ENCODE data around the gene EME1. TPM values are rescaled to one million over a fixed set of nuclear protein-coding genes. Genes with fewer than 3 reads are reported as not detected.

Gene EME1
- total RNA-seq, 2 donors from 2014 or later: 45.9 to 101 TPM

DNA sequence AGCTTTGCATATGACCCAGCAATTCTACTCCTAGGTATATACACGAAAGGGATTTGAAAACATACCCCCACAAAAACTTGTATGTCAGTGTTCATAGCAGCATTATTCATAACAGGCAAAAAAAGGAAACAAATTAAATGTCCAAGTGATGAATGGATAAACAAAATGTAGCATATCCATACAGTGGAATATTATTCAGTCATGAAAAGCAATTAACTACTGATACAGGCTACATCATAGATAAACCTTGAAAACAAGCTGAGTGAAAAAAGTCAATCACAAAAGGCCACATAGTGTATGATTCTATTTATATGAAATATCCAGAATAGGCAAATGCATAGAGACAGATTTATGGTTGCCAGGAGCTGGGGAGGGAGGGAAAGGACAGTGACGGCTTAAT lies 676 bp downstream of the EME1 start:
- DNase-seq (ENCODE audit: low spot score in 2 of 2) (no peak), ATAC-seq (no peak)
- Mint-ChIP-seq H3K36me3 (peaks cover 28 to 43% of the 10 kb centered on the region in 2 donors), H3K27ac (peak overlapping the region; percentile 98 to 99), H3K9me3 (no peaks in the 10 kb centered on the region)

DNA sequence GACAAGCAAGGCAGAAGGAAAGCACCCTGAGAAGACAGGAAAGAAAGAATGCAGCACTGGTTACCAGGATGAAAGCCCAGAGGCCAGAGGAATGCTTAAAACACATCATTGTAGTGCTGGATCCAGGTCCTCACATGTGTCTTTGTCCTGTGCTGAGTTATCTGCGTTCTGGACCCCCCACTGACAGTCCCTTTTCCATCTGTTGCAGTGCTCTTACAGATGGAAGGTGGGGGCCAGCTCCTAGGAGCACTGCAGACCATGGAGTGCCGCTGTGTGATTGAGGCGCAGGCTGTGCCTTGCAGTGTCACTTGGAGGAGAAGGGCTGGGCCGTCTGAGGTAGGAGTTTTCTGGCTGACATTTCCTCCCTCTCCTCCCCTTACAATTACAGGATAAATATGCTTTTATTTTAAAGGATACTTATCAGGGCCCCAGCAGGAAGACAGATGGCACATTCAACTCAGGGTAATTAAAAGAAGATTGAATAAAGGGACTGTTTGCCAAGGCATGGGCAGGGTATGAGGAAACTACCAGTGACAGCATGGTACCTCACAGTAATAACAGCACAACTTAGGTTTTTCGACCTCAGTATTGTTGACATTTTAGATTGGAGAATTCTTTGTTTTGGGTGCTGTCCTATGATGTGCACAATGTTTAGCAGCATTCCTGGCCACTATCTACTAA lies 3.0 kb downstream of the EME1 start:
- H3K36me3 Mint-ChIP-seq: peaks cover 39 to 43% of the 10 kb centered on the region in 2 donors
- no peak for DNase-seq (ENCODE audit: low spot score in 2 of 2)
- H3K9me3 Mint-ChIP-seq: no peaks in the 10 kb centered on the region
- no peak for ATAC-seq
- H3K27ac Mint-ChIP-seq: no peak overlapping the region

DNA sequence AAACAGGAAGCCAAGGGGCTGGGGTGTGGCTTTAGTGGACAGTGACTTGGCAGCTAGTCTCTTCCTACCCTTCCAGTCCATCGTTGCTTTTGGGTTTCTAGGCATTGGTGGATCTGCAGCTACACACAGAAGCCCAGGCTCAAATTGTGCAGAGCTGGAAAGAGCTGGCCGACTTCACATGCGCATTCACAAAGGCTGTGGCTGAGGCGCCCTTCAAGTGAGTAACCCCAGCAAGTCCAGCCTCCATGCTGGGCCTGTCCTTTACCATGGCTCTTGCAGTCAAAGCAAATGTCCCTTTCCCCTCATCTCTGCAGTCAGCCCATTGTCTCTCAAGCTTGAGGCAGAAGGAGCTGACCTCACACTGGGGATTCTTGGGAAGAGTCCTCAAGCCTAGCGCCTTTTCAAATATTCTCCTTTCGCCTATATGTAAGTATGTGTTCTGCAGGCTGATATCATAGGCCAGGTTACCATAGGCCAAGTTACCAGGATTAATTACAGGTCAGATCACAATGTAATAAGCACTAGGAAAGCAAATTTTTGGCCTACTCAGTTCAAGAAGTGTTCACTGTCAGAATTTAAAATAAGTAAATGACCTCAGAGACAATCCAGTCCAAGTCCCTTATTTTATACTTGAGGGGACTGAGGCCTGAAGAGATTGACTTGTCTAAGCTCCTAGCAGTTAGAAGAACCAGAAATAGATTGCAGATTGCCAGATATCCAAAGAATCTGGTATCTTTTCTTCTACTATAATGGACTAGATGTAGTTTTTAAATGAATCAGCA lies 6.5 kb downstream of the EME1 start:
- no peak overlapping the region for H3K27ac Mint-ChIP-seq
- peaks cover 20% of the 10 kb centered on the region in 2 donors for H3K36me3 Mint-ChIP-seq
- DNase-seq (ENCODE audit: low spot score in 2 of 2) (no peak), ATAC-seq (no peak)
- no peaks in the 10 kb centered on the region for H3K9me3 Mint-ChIP-seq

DNA sequence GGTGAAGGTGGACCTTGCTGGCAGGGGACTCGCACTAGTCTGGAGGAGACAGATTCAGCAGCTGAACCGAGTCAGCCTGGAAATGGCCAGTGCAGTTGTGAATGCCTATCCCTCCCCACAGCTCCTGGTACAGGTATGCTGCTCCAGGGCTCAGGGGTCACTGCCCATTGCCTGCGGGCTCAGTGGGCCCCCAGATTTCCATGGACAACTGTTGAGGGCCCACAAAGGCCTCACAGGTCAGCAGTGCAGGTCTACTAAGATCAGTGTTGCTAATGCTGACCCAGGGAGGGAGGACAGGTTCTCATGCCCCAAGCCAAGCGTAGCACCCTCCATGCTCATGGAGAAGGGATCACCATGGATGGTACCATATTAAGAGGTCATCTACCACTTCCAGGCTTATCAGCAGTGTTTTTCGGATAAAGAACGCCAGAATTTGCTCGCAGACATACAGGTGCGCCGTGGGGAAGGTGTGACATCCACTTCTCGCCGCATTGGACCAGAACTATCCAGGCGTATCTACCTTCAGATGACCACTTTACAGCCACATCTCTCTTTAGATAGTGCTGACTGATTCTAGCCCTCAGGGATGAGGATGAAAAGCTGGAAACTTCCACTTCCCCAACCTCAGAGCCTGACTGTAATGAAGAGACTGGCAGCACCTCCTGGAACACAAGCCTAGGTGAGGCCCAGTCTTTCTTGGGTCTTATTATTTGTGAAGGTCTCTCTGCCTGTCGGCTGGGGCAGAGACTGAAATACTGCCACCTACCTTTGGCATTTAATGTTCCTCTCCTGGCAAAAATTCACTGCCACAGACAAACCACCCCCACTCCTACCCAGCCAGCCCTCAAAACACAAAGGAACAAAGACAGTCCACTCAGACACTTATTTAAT lies 7.6 kb downstream of the EME1 start:
- H3K27ac Mint-ChIP-seq: peak overlapping the region; percentile 20 to 77
- peaks cover 17 to 20% of the 10 kb centered on the region in 2 donors for H3K36me3 Mint-ChIP-seq
- DNase-seq (ENCODE audit: low spot score in 2 of 2) (no peak), ATAC-seq (no peak)
- H3K9me3 Mint-ChIP-seq: no peaks in the 10 kb centered on the region

DNA sequence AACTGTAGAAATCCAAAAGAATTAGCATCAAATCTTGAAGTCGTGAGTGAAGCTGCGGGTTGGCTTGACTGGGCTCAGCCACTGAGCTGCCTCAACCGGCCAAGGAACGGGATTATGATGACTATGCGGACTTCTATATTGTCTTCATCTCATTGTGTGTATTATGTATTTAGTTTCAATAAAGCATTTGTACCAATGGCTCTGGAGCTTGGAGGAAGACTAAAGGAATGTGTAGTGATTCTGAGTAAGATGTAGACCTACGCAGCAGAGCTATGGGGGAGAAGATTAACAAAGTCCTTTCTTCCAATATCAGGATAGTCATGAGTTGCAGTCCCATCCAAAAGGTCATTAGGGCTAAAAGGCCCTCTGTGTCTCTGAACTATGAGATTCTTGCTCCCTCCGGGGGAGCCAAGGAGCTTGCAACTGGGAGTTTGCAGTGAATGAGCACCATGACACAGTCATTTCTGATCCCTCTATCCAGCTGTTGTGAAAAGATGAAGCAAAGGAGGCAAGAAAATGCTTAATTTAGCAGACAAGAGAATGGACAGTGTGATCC lies 8.3 kb downstream of the EME1 start:
- Mint-ChIP-seq H3K9me3 (no peaks in the 10 kb centered on the region), H3K36me3 (peaks cover 11 to 20% of the 10 kb centered on the region in 2 donors), H3K27ac (peak overlapping the region; percentile 20 to 77)
- ATAC-seq (no peak), DNase-seq (ENCODE audit: low spot score in 2 of 2) (no peak)

DNA sequence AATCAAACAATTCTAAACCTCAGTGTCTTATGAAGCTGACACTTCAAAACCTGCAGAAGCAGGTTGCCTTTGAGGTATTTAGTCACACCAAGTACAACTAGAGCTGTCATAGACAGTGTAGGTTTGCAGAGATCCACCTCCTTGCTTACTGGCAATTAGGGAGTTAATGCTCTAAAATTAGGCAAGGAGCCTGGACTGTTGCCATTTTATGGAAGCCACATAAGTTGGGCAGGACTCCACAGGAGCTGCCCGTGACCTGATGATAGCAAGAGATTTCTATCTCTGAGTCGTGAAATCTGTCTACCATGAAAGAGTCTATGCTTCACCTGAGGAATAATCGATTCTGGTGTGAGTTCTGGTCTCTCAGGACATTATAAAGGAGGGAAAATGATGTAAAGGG lies 8.9 kb downstream of the EME1 start:
- DNase-seq (ENCODE audit: low spot score in 2 of 2): no peak
- Mint-ChIP-seq H3K27ac (no peak overlapping the region), H3K9me3 (no peaks in the 10 kb centered on the region), H3K36me3 (peaks cover 9 to 20% of the 10 kb centered on the region in 2 donors)
- ATAC-seq: no peak

DNA sequence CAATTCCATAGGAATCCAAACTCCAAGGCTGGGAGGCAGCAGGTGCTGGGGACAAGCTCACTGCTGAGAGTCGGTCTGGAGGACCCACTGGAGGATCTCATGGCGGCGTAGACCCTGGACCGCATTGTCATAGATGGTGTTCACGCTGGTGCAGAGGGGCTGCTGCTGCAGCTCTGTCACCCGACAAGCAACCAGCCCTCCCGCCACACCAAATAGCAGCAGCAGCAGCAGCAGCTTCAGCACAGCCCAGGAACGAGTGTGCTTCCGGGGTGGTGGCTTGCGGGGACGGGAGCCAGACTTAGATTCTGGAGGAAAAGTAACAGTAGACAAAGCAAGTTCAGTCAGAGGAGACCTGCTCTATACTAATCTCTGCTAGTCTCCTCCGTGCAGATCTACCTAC lies 9.9 kb downstream of the EME1 start:
- H3K36me3 Mint-ChIP-seq: peaks cover 9 to 20% of the 10 kb centered on the region in 2 donors
- no peak for ATAC-seq
- no peak for DNase-seq (ENCODE audit: low spot score in 2 of 2)
- no peak overlapping the region for H3K27ac Mint-ChIP-seq
- H3K9me3 Mint-ChIP-seq: no peaks in the 10 kb centered on the region

DNA sequence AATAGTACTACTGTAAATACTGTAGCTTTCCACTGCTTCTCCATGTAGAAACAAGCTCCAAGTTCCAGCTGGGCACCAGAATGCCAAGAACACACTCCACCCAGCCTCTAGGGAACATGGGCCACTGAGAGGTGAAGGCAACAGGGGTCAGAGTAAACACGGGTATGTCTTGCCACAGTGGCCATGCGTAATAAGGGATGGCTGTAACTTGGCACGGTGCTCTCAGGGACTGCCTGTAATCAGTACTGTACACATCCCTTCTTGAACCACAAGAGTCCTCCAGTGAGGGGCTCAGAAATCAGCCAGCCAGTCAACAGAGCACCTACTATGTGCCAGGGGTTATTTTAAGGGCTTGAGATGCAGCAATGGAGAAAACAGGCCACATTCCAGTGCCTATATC lies 13.5 kb downstream of the EME1 start:
- no peak for DNase-seq (ENCODE audit: low spot score in 2 of 2)
- Mint-ChIP-seq H3K9me3 (no peaks in the 10 kb centered on the region), H3K36me3 (peaks cover 4 to 9% of the 10 kb centered on the region in 2 donors), H3K27ac (peak overlapping the region; percentile 38 to 82)
- ATAC-seq: no peak

DNA sequence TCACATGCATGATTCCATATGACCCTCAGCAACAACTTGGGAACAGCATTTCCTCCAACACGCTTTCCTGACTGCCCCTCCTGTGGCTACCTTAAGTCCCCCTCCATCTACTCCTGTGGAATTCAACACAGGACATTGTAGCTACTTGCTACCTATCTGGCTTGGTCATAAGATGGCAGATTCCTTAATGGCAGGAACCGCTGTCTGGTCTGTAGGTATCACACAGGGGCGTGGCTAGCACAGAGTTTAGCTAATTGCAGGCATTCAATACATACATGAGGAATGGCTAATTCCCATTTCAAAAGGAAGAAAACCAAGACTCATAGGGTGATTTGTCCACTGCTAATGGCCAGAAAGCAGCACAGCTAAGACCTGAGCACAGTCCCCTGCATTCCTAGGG lies 15.7 kb downstream of the EME1 start:
- DNase-seq (ENCODE audit: low spot score in 2 of 2) (no peak), ATAC-seq (no peak)
- H3K36me3 Mint-ChIP-seq: peaks cover 4 to 7% of the 10 kb centered on the region in 2 donors
- no peak overlapping the region for H3K27ac Mint-ChIP-seq
- no peaks in the 10 kb centered on the region for H3K9me3 Mint-ChIP-seq

DNA sequence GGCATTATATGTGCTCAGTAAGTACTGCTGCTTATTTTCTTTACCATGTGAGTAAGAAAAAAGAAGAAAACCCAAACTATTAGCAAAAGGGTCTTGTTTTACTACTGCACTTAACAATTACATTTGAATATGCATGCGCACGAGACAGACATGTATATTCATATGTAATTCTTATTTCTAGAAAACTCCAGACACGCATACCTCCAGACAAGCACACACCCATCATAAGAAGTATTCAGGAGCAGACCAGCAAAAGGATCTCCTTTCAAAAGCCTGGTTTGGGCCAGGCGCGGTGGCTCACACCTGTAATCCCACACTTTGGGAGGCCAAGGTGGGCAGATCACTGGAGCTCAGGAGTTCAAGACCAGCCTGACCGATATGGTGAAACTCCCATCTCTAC lies 16.5 kb downstream of the EME1 start:
- Mint-ChIP-seq H3K27ac (peak overlapping the region in 1 of 2 donors; percentile 25), H3K36me3 (peaks cover 10 to 12% of the 10 kb centered on the region in 2 donors), H3K9me3 (no peaks in the 10 kb centered on the region)
- no peak for DNase-seq (ENCODE audit: low spot score in 2 of 2)
- no peak for ATAC-seq

DNA sequence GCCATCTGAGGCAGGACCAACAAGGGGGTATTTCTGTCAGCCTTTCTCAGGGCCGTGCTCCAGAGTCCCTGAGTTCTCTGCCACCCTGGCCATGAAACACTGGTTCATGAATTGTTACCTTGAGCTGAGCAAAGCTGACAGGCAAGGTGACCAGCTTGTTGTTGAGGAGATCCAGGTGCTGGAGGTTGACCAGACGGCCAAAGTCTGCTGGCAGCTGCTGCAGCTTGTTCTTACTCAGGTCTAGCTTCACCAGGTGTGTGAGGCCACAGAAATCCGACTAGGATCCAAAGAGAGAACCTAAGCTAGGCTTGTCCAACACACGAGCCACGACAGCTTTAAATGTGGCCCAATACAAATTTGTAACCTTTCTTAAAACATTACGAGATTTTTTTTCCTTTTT lies 19.6 kb downstream of the EME1 start:
- DNase-seq (ENCODE audit: low spot score in 2 of 2) (no peak), ATAC-seq (no peak)
- no peak overlapping the region for H3K27ac Mint-ChIP-seq
- H3K36me3 Mint-ChIP-seq: peaks cover 17 to 26% of the 10 kb centered on the region in 2 donors
- H3K9me3 Mint-ChIP-seq: no peaks in the 10 kb centered on the region

DNA sequence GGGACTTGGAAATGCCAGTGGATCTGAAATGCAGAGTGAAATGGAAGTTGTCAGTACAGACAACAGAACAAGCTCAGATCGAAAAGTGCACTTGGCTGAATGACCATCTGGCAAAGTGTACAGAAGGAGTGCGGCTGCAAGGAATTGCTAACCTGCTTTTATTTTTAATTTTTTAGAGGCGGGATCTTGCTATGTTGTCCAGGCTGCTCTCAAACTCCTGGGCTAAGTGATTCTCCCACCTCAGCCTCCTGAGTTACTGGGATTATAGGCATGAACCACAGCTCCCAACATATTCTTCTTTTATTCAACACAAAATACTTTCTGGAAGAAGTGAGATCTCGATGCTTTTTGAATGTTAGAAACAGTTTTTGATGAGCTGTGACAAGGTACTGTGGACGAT lies 20.7 kb downstream of the EME1 start:
- ATAC-seq (no peak), DNase-seq (ENCODE audit: low spot score in 2 of 2) (no peak)
- H3K27ac Mint-ChIP-seq: no peak overlapping the region
- H3K9me3 Mint-ChIP-seq: no peaks in the 10 kb centered on the region
- H3K36me3 Mint-ChIP-seq: peaks cover 17 to 26% of the 10 kb centered on the region in 2 donors

DNA sequence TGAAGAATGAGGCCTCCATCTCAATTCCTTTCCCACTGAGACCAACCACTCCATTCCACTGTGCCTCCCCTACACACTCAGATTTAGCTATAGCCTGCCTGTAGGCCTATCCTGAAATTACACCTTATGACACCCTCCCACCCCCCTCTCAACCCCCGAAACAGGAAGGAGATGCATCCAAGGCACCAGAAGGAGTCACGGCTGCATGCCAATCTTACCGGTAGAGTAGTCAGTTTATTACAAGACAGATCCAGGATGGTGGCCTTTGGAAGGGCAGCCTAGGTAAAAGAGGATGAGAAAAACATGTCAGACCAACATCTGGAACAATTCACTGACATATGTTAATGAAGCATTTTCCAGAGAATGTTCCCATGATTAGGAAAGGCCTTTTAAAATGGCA lies 21.7 kb downstream of the EME1 start:
- H3K27ac Mint-ChIP-seq: peak overlapping the region in 1 of 2 donors; percentile 78
- DNase-seq (ENCODE audit: low spot score in 2 of 2) (no peak), ATAC-seq (no peak)
- H3K9me3 Mint-ChIP-seq: no peaks in the 10 kb centered on the region
- peaks cover 17 to 26% of the 10 kb centered on the region in 2 donors for H3K36me3 Mint-ChIP-seq

DNA sequence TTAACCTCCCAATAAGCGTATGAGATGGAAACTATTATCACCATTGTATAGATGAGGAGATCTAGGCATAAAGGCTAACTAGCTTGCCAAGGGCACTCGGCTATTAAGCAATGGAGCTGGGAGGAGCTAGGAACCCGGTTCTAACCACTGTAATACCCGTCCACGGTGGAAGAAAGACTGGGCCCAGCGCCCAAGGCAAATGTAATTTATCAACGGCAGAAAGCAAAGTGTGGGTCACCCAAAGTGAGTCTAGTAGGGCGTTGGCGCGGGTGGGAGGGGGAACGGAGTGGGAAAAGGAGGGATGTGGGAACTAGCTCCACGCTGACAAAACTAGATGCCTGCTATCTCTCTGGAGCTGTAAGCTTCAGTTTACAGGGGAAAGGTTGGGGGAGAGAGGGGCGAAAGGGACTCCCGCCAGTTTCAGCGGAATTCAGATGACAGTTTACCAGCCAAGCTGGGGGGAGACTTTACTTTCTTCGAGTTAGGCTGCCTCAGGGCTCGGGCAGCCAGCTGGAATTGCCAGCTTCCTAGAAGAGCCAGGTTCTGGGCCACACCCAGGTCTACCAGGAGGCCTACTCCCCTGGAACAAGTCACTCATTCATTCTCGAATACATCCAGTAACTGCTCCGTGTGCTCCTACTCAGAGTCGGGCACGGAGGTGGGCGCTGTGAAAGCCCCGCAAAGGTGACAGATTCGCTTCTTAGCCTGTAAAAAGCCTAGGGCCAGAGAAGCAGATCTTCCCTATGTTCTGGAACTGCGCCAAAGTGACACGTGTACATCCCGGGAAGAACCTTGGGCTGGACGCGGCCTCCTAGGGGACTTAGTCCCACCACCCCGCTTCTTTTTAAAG lies 23.5 kb downstream of the EME1 start:
- Mint-ChIP-seq H3K27ac (peak overlapping the region; percentile 78 to 100), H3K36me3 (peaks cover 17 to 26% of the 10 kb centered on the region in 2 donors), H3K9me3 (no peaks in the 10 kb centered on the region)
- DNase-seq (ENCODE audit: low spot score in 2 of 2) (peak in 1 of 2 donors; percentile 17), ATAC-seq (peak; percentile 28 to 54)

DNA sequence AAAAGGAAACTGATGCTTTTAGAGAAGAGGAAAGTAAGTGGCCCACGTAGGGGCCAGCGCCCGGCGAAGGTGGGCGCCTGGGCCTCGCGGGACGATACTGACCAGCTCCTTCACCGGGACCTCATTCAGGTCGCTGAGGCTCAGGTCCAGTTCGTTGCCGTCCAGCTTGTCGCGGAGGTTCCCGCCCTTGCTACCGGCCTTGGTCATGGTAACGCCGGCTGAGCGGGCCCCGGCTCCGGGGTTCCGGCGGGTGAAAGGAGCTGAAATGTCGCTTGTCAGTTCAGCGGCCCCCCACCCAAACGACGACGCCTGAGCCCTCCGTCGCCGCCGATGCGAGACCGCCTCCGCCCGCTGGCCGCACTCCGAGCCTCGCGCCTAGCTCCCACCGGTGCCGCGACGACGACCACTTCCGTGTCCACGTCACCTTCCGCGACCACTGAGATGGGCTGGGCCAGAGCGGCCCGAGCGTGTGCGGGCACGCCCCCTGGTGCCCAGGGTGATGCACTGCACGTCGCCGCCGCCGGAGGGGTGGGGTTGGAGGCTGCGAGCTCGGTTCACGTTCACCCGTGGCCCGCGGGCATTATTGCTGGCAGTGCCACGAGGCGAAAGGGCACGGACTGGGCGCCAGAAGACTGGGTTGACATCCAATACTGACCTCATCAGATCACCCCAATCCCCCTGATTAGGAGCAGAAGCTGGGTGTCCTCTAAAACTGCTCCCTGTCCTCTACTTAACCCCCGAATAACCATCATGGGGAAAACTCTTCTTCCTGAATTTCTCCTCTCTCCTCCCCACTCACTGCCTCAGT lies 24.3 kb downstream of the EME1 start, which contains the start of gene LRRC59:
Gene LRRC59, minus strand, starts transcription at position 413 of the 808 bp plus-strand sequence. Its CDS starts 206 bp downstream, at position 207.
- peak; percentile 96 to 98 for ATAC-seq
- DNase-seq (ENCODE audit: low spot score in 2 of 2): peak; percentile 93 to 99
- Mint-ChIP-seq H3K27ac (peak within 1 kb of the TSS; percentile 78 to 100), H3K9me3 (no peaks in the 10 kb centered on the region), H3K36me3 (peaks cover 17 to 26% of the 10 kb centered on the region in 2 donors)

Data from activated naive CD4-positive, alpha-beta T cell treated with anti-CD3 and anti-CD28 coated beads, Interleukin-2, amount 50 U/mL, for 72 hours (primary cell).